ENCODE data around the gene CIT. TPM values are rescaled to one million over a fixed set of nuclear protein-coding genes. Genes with fewer than 3 reads are reported as not detected.
A peak's percentile ranks its signal among the peaks of the same experiment; 100 is the strongest.

Gene CIT
- total and polyA plus RNA-seq, 9 of the 15 experiments (the other 6 are each of a cell fraction or from before 2014, with no cell fraction given), result 1.1 to 46.7 (median 21.3) TPM

GRCh38 chr12:119666226-119666795 lies 210.8 kb downstream of the CIT start (continued):
- TF ChIP-seq, protein P1, sequence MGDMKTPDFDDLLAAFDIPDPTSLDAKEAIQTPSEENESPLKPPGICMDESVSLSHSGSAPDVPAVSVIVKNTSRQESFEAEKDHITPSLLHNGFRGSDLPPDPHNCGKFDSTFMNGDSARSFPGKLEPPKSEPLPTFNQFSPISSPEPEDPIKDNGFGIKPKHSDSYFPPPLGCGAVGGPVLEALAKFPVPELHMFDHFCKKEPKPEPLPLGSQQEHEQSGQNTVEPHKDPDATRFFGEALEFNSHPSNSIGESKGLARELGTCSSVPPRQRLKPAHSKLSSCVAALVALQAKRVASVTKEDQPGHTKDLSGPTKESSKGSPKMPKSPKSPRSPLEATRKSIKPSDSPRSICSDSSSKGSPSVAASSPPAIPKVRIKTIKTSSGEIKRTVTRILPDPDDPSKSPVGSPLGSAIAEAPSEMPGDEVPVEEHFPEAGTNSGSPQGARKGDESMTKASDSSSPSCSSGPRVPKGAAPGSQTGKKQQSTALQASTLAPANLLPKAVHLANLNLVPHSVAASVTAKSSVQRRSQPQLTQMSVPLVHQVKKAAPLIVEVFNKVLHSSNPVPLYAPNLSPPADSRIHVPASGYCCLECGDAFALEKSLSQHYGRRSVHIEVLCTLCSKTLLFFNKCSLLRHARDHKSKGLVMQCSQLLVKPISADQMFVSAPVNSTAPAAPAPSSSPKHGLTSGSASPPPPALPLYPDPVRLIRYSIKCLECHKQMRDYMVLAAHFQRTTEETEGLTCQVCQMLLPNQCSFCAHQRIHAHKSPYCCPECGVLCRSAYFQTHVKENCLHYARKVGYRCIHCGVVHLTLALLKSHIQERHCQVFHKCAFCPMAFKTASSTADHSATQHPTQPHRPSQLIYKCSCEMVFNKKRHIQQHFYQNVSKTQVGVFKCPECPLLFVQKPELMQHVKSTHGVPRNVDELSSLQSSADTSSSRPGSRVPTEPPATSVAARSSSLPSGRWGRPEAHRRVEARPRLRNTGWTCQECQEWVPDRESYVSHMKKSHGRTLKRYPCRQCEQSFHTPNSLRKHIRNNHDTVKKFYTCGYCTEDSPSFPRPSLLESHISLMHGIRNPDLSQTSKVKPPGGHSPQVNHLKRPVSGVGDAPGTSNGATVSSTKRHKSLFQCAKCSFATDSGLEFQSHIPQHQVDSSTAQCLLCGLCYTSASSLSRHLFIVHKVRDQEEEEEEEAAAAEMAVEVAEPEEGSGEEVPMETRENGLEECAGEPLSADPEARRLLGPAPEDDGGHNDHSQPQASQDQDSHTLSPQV (IDR thresholded peaks at IDR 0.05), result 0 out of 2 replicates have a peak, but pooled peaks have one; percentile 17
- peak; percentile 67; the same call in 1 of the 2 replicates for TF ChIP-seq C11orf30 (IDR thresholded peaks at IDR 0.05; ENCODE audit: low read depth)
- no peak for TF ChIP-seq FIP1L1 (IDR thresholded peaks at IDR 0.05; ENCODE audit: low read depth, low read length, poor library complexity, severe bottlenecking)
- TF ChIP-seq, protein P2, sequence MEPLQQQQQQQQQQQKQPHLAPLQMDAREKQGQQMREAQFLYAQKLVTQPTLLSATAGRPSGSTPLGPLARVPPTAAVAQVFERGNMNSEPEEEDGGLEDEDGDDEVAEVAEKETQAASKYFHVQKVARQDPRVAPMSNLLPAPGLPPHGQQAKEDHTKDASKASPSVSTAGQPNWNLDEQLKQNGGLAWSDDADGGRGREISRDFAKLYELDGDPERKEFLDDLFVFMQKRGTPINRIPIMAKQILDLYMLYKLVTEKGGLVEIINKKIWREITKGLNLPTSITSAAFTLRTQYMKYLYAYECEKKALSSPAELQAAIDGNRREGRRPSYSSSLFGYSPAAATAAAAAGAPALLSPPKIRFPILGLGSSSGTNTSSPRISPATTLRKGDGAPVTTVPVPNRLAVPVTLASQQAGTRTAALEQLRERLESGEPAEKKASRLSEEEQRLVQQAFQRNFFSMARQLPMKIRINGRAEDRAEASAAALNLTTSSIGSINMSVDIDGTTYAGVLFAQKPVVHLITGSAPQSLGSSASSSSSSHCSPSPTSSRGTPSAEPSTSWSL (CRISPR knock-in tag; IDR thresholded peaks at IDR 0.05; ENCODE audit: borderline replicate concordance), result no peak
- TF ChIP-seq ZNF408 (CRISPR knock-in tag; IDR thresholded peaks at IDR 0.05; ENCODE audit: low read depth), result no peak
- TF ChIP-seq BMI1 (IDR thresholded peaks at IDR 0.05; ENCODE audit: low read length), result no peak
- no peak for TF ChIP-seq KLF1 (tag; IDR thresholded peaks at IDR 0.05)
- no peak for TF ChIP-seq TEAD4 (IDR thresholded peaks at IDR 0.05; ENCODE audit: low read length)
- TF ChIP-seq TEAD4 (CRISPR knock-in tag; IDR thresholded peaks at IDR 0.05; ENCODE audit: borderline replicate concordance), result no peak
- TF ChIP-seq, protein P3, sequence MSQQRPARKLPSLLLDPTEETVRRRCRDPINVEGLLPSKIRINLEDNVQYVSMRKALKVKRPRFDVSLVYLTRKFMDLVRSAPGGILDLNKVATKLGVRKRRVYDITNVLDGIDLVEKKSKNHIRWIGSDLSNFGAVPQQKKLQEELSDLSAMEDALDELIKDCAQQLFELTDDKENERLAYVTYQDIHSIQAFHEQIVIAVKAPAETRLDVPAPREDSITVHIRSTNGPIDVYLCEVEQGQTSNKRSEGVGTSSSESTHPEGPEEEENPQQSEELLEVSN (IDR thresholded peaks at IDR 0.05; ENCODE audit: borderline replicate concordance in 1 of 2, extremely low read depth in 1 of 2, insufficient read depth in 1 of 2, insufficient read length in 1 of 2, low read depth in 1 of 2, low read length in 1 of 2, poor library complexity in 1 of 2, severe bottlenecking in 1 of 2), result no peak
- TF ChIP-seq HNRNPLL (IDR thresholded peaks at IDR 0.05; ENCODE audit: low read depth, low read length, poor library complexity, severe bottlenecking), result no peak
- no peak for TF ChIP-seq ZNF224 (CRISPR knock-in tag; IDR thresholded peaks at IDR 0.05)
- no peak for TF ChIP-seq CBX5 (IDR thresholded peaks at IDR 0.05; ENCODE audit: borderline replicate concordance, low read depth)
- TF ChIP-seq MAFG (tag; conservative IDR thresholded peaks at IDR 0.05), result peak; percentile 41; the same call in 1 of the 2 replicates
- no peak for TF ChIP-seq ZNF282 (CRISPR knock-in tag; IDR thresholded peaks at IDR 0.05)
- TF ChIP-seq SMARCA4 (IDR thresholded peaks at IDR 0.05), result no peak
- TF ChIP-seq, protein P4, sequence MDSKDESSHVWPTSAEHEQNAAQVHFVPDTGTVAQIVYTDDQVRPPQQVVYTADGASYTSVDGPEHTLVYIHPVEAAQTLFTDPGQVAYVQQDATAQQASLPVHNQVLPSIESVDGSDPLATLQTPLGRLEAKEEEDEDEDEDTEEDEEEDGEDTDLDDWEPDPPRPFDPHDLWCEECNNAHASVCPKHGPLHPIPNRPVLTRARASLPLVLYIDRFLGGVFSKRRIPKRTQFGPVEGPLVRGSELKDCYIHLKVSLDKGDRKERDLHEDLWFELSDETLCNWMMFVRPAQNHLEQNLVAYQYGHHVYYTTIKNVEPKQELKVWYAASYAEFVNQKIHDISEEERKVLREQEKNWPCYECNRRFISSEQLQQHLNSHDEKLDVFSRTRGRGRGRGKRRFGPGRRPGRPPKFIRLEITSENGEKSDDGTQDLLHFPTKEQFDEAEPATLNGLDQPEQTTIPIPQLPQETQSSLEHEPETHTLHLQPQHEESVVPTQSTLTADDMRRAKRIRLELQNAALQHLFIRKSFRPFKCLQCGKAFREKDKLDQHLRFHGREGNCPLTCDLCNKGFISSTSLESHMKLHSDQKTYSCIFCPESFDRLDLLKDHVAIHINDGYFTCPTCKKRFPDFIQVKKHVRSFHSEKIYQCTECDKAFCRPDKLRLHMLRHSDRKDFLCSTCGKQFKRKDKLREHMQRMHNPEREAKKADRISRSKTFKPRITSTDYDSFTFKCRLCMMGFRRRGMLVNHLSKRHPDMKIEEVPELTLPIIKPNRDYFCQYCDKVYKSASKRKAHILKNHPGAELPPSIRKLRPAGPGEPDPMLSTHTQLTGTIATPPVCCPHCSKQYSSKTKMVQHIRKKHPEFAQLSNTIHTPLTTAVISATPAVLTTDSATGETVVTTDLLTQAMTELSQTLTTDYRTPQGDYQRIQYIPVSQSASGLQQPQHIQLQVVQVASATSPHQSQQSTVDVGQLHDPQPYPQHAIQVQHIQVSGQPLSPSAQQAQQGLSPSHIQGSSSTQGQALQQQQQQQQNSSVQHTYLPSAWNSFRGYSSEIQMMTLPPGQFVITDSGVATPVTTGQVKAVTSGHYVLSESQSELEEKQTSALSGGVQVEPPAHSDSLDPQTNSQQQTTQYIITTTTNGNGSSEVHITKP (IDR thresholded peaks at IDR 0.05; ENCODE audit: partially characterized antibody), result peak; percentile 95
- no peak for TF ChIP-seq NUFIP1 (IDR thresholded peaks at IDR 0.05; ENCODE audit: partially characterized antibody)

All from K562 (cell line).